GM12864 (cell line): ENCODE data around the gene KIF1B.

Source experiments
- DNase-seq: peaks from one replicate; pipeline ENCODE4 v3.0.0-alpha.2; 2011; ENCODE audit warnings: low read depth
- H3K4me3 ChIP-seq: 2 replicates; pipeline ENCODE4 v1.5.1; 2011; ENCODE audit warnings: mild to moderate bottlenecking, low read depth, low read length, control low read depth
- CTCF ChIP-seq: IDR thresholded peaks from 2 replicates; pipeline ENCODE4 v1.5.1; 2011; ENCODE audit warnings: low read depth, mild to moderate bottlenecking, moderate library complexity, low read length, control low read depth, inconsistent platforms; ENCODE audit errors: missing control alignments

KIF1B gene

DNA sequence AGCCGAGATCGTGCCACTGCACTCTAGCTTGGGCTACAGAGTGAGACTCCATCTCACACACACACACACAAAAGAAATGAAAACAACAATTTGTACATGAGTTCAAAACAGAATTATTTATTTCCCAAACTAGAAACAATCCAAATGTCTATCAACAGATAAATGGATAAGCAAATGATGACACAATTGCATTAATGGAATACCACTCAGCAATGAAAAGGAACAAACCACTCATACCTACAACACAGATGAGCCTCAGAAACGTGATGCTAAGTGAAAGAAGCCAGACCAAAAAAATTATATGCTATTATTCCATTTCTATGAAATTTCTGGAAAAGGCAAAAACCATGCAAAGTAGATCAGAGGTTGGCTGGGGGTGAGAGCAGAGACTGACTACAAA is 186.5 kb downstream of the KIF1B start:
- no peak for DNase-seq
- no peak overlapping the region for H3K4me3 ChIP-seq
- no peak for TF ChIP-seq CTCF

DNA sequence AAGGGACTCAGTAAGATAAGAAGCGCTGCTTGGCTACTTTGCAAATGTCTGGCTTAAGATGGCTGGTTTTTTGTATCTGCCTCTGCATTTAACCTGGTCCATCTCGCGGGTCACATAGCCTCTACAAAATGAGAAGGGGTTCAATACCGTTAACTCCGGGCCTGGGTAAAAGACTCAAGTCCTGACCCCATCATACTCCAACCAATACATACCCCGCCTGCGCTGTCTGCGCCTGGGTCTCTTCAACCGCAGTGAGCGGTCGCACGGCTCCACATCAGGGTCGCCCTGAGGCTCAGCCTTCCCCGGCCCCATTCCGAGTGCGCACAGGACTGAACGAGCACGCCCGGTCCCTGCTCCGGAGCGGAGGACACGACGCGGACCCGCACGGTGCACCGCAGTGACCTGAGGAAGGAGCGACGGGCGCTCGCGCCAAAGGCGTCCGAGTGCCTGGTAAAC is 187.9 kb downstream of the KIF1B start:
- no peak for TF ChIP-seq CTCF
- DNase-seq, result no peak

DNA sequence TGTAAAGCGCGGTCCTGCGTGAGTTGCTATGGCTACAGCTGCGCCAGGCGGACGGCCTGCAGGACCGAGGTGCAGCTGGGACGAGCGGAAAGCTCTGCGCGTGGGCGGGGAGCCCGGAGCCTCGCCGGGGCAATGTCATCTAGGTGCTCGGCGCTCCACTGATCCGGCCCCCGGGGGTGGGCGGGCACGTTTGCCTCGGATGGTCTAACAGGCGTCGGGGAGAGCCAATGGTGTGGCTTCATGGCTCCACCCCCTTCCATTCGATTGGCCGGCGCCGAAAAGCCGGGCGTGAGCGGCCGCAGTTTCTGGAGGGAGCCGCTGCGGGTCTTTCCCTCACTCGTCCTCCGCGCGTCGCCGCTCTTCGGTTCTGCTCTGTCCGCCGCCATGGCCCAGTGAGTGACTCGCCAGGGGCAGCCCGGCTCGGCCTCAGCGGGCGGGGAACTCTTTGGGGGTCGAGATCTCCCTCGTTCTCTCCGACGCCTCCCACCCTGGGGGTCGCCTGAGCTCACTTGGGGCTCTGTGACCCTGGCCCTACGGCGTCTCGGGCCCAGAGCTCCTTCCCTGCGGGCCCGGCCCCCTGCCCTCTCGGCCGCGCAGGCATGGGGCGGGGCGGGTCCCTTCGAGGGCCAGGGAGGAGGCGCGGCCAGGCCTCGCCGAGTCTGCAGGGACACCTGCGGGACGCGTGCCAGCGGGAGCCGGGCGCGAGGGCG is 188.5 kb downstream of the KIF1B start, which contains the start of gene PGD:
PGD (plus strand) TSS at position 331 of the 710 bp plus-strand sequence; CDS start at position 385, 54 bp downstream.
- peak; percentile 93 for DNase-seq
- peak within 1 kb of the TSS; percentile 73 for H3K4me3 ChIP-seq
- no peak for TF ChIP-seq CTCF

More for the DNA sequence above, 187.9 kb downstream of the KIF1B start:
- H3K4me3 ChIP-seq, result peak overlapping the region; percentile 73

DNA sequence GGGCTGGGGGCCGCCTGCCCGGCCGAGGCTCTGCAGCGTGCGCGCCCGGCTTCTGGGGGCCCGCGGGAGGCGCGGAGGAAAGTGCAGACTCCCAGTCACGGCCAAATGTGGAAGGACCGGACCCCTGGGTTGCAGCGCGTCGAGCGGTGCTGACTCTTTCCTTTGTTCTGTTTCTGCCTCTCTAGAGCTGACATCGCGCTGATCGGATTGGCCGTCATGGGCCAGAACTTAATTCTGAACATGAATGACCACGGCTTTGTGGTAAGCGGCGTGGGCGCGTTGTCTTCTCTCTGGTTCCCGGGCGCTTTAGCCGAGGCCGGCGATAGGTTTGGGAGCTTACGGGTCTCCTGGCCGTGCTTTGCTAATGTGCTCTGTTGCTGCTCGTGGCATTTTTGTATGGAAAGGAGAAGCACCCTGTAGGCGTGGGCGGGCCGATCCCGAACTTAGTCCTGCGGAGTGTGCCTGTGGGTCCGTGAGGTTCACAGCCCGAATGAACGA is 189.1 kb downstream of the KIF1B start:
- H3K4me3 ChIP-seq, result peak overlapping the region; percentile 68
- TF ChIP-seq CTCF, result no peak
- DNase-seq, result no peak

GRCh38 chr1:10400013-10400412 is 189.6 kb downstream of the KIF1B start:
- no peak for DNase-seq
- no peak for TF ChIP-seq CTCF
- peak overlapping the region; percentile 68 for H3K4me3 ChIP-seq

DNA sequence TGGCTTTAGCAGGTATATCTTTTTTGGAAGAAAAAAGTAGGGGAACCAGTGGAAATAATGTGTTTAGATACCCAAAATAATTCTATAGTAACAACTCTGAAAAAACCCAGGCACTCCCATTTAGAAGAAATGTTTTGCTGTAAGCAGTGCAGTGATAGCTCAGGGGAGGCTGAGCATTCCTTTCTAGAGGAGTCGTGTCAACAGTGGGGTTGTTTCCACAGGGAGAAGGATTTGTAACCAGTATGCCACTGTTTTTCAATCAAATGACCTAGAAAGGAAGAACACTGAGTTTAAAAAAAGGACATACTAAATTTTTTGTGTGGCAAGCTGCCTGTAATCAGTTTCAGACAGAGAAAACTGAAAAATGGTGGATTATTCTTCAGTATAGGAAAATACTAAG is 190.9 kb downstream of the KIF1B start:
- no peak for DNase-seq
- no peak overlapping the region for H3K4me3 ChIP-seq
- TF ChIP-seq CTCF, result no peak
